PC-3 (cell line): ENCODE measurements around the gene IQCB1. TPM values are rescaled to one million over a fixed set of nuclear protein-coding genes. Genes with fewer than 3 reads are reported as not detected.

Experiments used
- ATAC-seq: fragments of 200-7000 bp; cut with Tn5 transposase; 2 replicates; pipeline ENCODE4 v1.9.1; 2020; ENCODE audit warnings: mild to moderate bottlenecking, moderate library complexity
- Bru-seq: library from RNA; stranded (reverse); fragments of 400-500 nt; gene quantifications from one replicate; lab custom pipeline; 2021; lab: Mats Ljungman, UMichigan
- BruChase-seq, 2 experiments: library from RNA; stranded (reverse); fragments of 400-500 nt; gene quantifications; one replicate each; lab custom pipeline; 2021; lab: Mats Ljungman, UMichigan
- BruUV-seq: library from RNA; stranded (reverse); fragments of 400-500 nt; replicated peaks from 2 replicates; lab custom pipeline; 2021; lab: Mats Ljungman, UMichigan
- CTCF ChIA-PET: fragments of 300-600 bp; sonication (Branson Sonifier 250); formaldehyde crosslinking; loops from one replicate; lab custom pipeline; 2022; ENCODE audit warnings: antibody characterized with exemption; lab: Charles Lee
- POLR2A ChIA-PET: fragments of 300-600 bp; sonication (Branson Sonifier 250); formaldehyde crosslinking; loops from one replicate; lab custom pipeline; 2022; ENCODE audit warnings: antibody characterized with exemption; ENCODE audit not compliant: unreplicated experiment; lab: Charles Lee
- DNase-seq: peaks from one replicate; pipeline ENCODE4 v3.0.0-alpha.2; 2015
- H2AFZ ChIP-seq: fragments of 300-600 bp; sonication (generic); 2 replicates; pipeline ENCODE4 v1.6.0; 2016; ENCODE audit warnings: antibody characterized with exemption, low read length
- H3F3A ChIP-seq: fragments of 300-600 bp; sonication (generic); one replicate; pipeline ENCODE4 v1.6.0; 2017; ENCODE audit warnings: antibody characterized with exemption, low read length, control low read depth, mild to moderate bottlenecking; ENCODE audit not compliant: unreplicated experiment
- H3K27ac ChIP-seq: fragments of 300-600 bp; sonication (generic); 2 replicates; pipeline ENCODE4 v1.5.1; 2016; ENCODE audit warnings: mild to moderate bottlenecking, low read length
- H3K27me3 ChIP-seq: fragments of 300-600 bp; sonication (generic); 2 replicates; pipeline ENCODE4 v1.6.1; 2016; ENCODE audit warnings: low read length, mixed read lengths
- H3K36me3 ChIP-seq: fragments of 300-600 bp; sonication (generic); 2 replicates; pipeline ENCODE4 v1.6.1; 2016; ENCODE audit warnings: low read depth, mixed run types, low read length, mixed read lengths
- H3K4me1 ChIP-seq: fragments of 300-600 bp; sonication (generic); 2 replicates; pipeline ENCODE4 v1.5.1; 2016; ENCODE audit warnings: low read length; ENCODE audit not compliant: insufficient read depth
- H3K4me2 ChIP-seq: fragments of 300-600 bp; sonication (generic); 2 replicates; pipeline ENCODE4 v1.6.0; 2016; ENCODE audit warnings: low read length
- H3K4me3 ChIP-seq: fragments of 300-600 bp; sonication (generic); 2 replicates; pipeline ENCODE4 v1.5.1; 2016; ENCODE audit warnings: mild to moderate bottlenecking, low read length, mixed read lengths
- H3K79me2 ChIP-seq: fragments of 300-600 bp; sonication (generic); 2 replicates; pipeline ENCODE4 v1.6.1; 2017; ENCODE audit warnings: low read length, mixed read lengths
- H3K9ac ChIP-seq: fragments of 300-600 bp; sonication (generic); 2 replicates; pipeline ENCODE4 v1.6.0; 2016; ENCODE audit warnings: mild to moderate bottlenecking, low read length
- H3K9me2 ChIP-seq: fragments of 300-600 bp; sonication (generic); replicated peaks from 2 replicates; pipeline ENCODE4 v1.6.1; 2016; ENCODE audit warnings: mixed run types, low read length, mixed read lengths
- H3K9me3 ChIP-seq: fragments of 300-600 bp; sonication (generic); 2 replicates; pipeline ENCODE4 v1.6.1; 2016; ENCODE audit warnings: low read length, mixed read lengths
- H4K20me1 ChIP-seq: fragments of 300-600 bp; sonication (generic); 2 replicates; pipeline ENCODE4 v1.6.1; 2016; ENCODE audit warnings: low read length, mixed read lengths
- EZH2 ChIP-seq: fragments of 300-600 bp; sonication (generic); IDR thresholded peaks from one replicate; pipeline ENCODE4 v1.6.1; 2017; ENCODE audit warnings: antibody characterized with exemption, mild to moderate bottlenecking, low read length; ENCODE audit not compliant: unreplicated experiment
- EZH2phosphoT487 ChIP-seq: fragments of 300-600 bp; sonication (generic); IDR thresholded peaks from 2 replicates; pipeline ENCODE4 v1.6.1; 2018; ENCODE audit warnings: mild to moderate bottlenecking, antibody characterized with exemption, low read length, borderline replicate concordance
- intact Hi-C: fragments of 100-400 bp; cut with micrococcal nuclease; formaldehyde crosslinking; loops from 2 replicates; pipeline ENCODE4 v1.9.0; 2023
- long read RNA-seq: library from polyadenylated mRNA; unstranded; transcript quantifications from one replicate; pipeline ENCODE4 v2.0.0, GENCODE V29; 2021; ENCODE audit not compliant: unreplicated experiment
- total RNA-seq: library from RNA; depleted of rRNA; stranded (reverse); fragments of >200 nt; gene quantifications from 2 replicates; pipeline ENCODE4 v1.2.3, GENCODE V29; 2014; rRNA removed
- TF ChIP-seq, protein P1 (sequence below): fragments of 300-600 bp; sonication (generic); conservative IDR thresholded peaks from 2 replicates; pipeline ENCODE4 v1.5.1; 2017; ENCODE audit warnings: antibody characterized with exemption, low read depth, mild to moderate bottlenecking, low read length

The IQCB1 gene, protein sequence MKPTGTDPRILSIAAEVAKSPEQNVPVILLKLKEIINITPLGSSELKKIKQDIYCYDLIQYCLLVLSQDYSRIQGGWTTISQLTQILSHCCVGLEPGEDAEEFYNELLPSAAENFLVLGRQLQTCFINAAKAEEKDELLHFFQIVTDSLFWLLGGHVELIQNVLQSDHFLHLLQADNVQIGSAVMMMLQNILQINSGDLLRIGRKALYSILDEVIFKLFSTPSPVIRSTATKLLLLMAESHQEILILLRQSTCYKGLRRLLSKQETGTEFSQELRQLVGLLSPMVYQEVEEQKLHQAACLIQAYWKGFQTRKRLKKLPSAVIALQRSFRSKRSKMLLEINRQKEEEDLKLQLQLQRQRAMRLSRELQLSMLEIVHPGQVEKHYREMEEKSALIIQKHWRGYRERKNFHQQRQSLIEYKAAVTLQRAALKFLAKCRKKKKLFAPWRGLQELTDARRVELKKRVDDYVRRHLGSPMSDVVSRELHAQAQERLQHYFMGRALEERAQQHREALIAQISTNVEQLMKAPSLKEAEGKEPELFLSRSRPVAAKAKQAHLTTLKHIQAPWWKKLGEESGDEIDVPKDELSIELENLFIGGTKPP
- total RNA-seq (29.0 and 29.3 TPM in 2 replicates), Bru-seq, nascent RNA (percentile 82 among the genes with signal in this experiment), BruChase-seq, experiment 1, labeled RNA remaining after a 6-hour chase (percentile 71 among the genes with signal in this experiment), BruChase-seq, experiment 2, labeled RNA remaining after a 2-hour chase (percentile 80 among the genes with signal in this experiment)
- long read RNA-seq, transcript IQCB1-201 (15 exons, 2,594 nt): major isoform, 24 of 57 reads
- long read RNA-seq, partial matches to known transcripts: 7 of 57 reads
- long read RNA-seq, other reads (novel, unspliced or antisense): 24 of 57 reads

DNA sequence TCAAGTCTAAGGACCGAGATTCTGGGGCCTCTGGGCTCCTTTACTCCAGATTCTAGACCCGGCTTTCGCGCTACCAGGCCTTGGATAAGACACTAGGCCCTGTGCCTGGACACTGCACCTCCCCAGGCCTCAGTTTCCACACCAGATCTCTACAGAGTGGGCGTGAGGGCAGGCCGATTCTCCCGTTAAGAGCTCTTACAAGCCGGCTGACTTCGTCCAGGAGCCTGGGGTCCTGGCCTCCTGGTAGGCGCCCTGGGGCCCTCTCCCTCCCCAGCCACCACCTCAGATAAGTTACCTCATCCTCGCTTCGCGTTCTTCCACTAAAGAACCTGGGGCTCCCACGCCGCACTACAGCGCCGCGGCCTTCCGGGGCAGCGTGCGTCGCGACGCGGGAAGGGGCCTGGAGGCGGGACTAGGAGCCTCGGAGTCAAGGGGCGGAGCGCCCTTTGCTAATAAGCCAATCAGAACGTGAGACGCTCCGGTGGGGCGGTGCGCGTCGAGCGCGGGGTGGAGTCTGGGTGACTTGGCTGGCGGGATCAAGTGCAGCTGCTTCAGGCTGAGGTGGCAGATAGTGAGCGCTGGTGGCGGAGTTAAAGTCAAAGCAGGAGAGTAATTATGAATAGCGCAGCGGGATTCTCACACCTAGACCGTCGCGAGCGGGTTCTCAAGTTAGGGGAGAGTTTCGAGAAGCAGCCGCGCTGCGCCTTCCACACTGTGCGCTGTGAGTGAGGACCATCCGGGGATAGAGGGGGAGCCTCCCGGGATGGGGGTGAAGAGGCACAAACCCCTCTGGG, at the start of gene IQCB1, which contains the start of gene EAF2:
Gene IQCB1, minus strand, starts transcription at position 390 of the 794 bp plus-strand sequence. CDS start 6,100 bp downstream, outside the sequence.
Gene EAF2, plus strand, starts transcription at position 539 of the 794 bp plus-strand sequence. Its CDS starts 77 bp downstream, at position 616.
- ATAC-seq (peak; percentile 99), DNase-seq (peak; percentile 99)
- Histone ChIP-seq H3K36me3 (peaks cover 6% of the 10 kb centered on the region; the same call in 1 of the 2 replicates), H3K79me2 (peaks cover 24% of the 10 kb centered on the region), H3K27me3 (no peaks in the 10 kb centered on the region), H3K9ac (peak within 1 kb of the TSS; percentile 90), H3K4me1 (peaks cover 16% of the 10 kb centered on the region), H3K27ac (no peak within 1 kb of the TSS), H2AFZ (peak within 1 kb of the TSS; percentile 99), H3K4me3 (peak within 1 kb of the TSS; percentile 81), H3K4me2 (peak within 1 kb of the TSS; percentile 95), H3K9me2 (no peaks in the 10 kb centered on the region), H3F3A (no peaks in the 10 kb centered on the region), H4K20me1 (no peaks in the 10 kb centered on the region), H3K9me3 (no peaks in the 10 kb centered on the region)
- no peak for TF ChIP-seq EZH2
- TF ChIP-seq, protein P1, sequence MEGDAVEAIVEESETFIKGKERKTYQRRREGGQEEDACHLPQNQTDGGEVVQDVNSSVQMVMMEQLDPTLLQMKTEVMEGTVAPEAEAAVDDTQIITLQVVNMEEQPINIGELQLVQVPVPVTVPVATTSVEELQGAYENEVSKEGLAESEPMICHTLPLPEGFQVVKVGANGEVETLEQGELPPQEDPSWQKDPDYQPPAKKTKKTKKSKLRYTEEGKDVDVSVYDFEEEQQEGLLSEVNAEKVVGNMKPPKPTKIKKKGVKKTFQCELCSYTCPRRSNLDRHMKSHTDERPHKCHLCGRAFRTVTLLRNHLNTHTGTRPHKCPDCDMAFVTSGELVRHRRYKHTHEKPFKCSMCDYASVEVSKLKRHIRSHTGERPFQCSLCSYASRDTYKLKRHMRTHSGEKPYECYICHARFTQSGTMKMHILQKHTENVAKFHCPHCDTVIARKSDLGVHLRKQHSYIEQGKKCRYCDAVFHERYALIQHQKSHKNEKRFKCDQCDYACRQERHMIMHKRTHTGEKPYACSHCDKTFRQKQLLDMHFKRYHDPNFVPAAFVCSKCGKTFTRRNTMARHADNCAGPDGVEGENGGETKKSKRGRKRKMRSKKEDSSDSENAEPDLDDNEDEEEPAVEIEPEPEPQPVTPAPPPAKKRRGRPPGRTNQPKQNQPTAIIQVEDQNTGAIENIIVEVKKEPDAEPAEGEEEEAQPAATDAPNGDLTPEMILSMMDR: no peak
- no TSS peak for BruUV-seq
- intact Hi-C loops: loop anchor here (1.0 to 10.0 kb wide), 3 partner anchors 86 to 290 kb away; partner anchors contain the start of genes GOLGB1 and POLQ
- ChIA-PET CTCF (no interaction called here), POLR2A (no interaction called here)

DNA sequence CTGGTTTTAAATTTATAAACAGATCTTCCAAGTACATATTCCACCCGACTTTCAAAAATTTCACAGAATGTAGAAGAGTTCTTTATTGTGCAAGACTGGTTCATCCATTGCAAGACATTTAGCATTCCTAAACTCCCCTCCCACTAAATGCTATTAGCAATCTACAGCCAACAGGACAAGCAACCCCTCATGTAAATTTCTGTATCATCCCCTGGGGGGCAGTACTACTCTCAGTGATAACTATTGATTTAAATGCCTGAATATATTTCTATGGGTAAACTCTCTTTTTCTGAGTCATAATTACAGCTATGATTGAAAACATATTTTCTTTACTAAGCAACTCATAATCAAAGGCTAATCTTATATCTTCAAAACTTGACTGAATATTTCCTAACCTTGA, 48.6 kb upstream of the IQCB1 start:
- Histone ChIP-seq H3K4me2 (no peak overlapping the region), H3K79me2 (no peaks in the 10 kb centered on the region), H3K9me3 (no peaks in the 10 kb centered on the region), H3K27me3 (no peaks in the 10 kb centered on the region), H4K20me1 (no peaks in the 10 kb centered on the region), H3K9me2 (no peaks in the 10 kb centered on the region), H3F3A (no peaks in the 10 kb centered on the region), H3K9ac (no peak overlapping the region), H2AFZ (no peak overlapping the region), H3K4me3 (no peak overlapping the region), H3K27ac (no peak overlapping the region), H3K36me3 (no peaks in the 10 kb centered on the region), H3K4me1 (peaks cover 9% of the 10 kb centered on the region; the same call in 1 of the 2 replicates)
- ATAC-seq: peak; percentile 82
- DNase-seq: peak; percentile 89
- no TSS peak for BruUV-seq
- ChIA-PET POLR2A (no interaction called here), CTCF (interaction anchor here (0.7 to 1.4 kb wide), 3 partner anchors 91 to 1105 kb away, joined by 3 to 11 read pairs (median 3); no protein-coding TSS in a partner anchor)
- TF ChIP-seq, protein P1: peak; percentile 95
- TF ChIP-seq EZH2phosphoT487 (no peak), EZH2 (no peak)
- intact Hi-C loops: loop anchor here (1.0 to 5.0 kb wide), 4 partner anchors 94 to 375 kb away; no protein-coding TSS in a partner anchor
